Neural cell (in vitro differentiated cells): ENCODE measurements around the gene COTL1. TPM values are rescaled to one million over a fixed set of nuclear protein-coding genes. Genes with fewer than 3 reads are reported as not detected.

Experiments
- H2AFZ ChIP-seq: fragments of 200-600, 300-800 bp; sonication (generic), shearing (Covaris generic); 2 replicates; pipeline ENCODE4 v1.6.0; 2014; ENCODE audit warnings: low read depth, mild to moderate bottlenecking, antibody characterized with exemption, low read length, moderate library complexity
- H3F3A ChIP-seq: fragments of 200-600 bp; shearing (Covaris generic); 2 replicates; pipeline ENCODE4 v1.6.1; 2016; ENCODE audit warnings: mild to moderate bottlenecking, moderate library complexity, mixed read lengths, antibody characterized with exemption, low read length; ENCODE audit not compliant: insufficient read depth, poor library complexity, severe bottlenecking
- H3K27ac ChIP-seq: fragments of 200-600, 300-800 bp; sonication (generic), shearing (Covaris generic); 2 replicates; pipeline ENCODE4 v1.5.1; 2014; ENCODE audit warnings: mild to moderate bottlenecking, low read length, moderate library complexity
- H3K27me3 ChIP-seq: fragments of 300-800, 200-600 bp; sonication (generic), shearing (Covaris generic); 2 replicates; pipeline ENCODE4 v1.6.0; 2014; ENCODE audit warnings: mild to moderate bottlenecking, low read depth, low read length, moderate library complexity; ENCODE audit not compliant: insufficient read depth
- H3K36me3 ChIP-seq: fragments of 300-800, 200-600 bp; sonication (generic), shearing (Covaris generic); 2 replicates; pipeline ENCODE4 v1.5.1; 2014; ENCODE audit warnings: mild to moderate bottlenecking, antibody characterized with exemption, low read length, moderate library complexity; ENCODE audit not compliant: insufficient read depth
- H3K4me2 ChIP-seq: fragments of 300-800, 200-600 bp; sonication (generic), shearing (Covaris generic); 2 replicates; pipeline ENCODE4 v1.6.0; 2014; ENCODE audit warnings: mild to moderate bottlenecking, low read length
- H3K4me3 ChIP-seq: fragments of 300-800, 200-600 bp; sonication (generic), shearing (Covaris generic); 2 replicates; pipeline ENCODE4 v1.5.1; 2014; ENCODE audit warnings: mild to moderate bottlenecking, low read length, moderate library complexity
- H3K79me2 ChIP-seq: fragments of 200-600 bp; shearing (Covaris generic); replicated peaks from 2 replicates; pipeline ENCODE4 v1.6.0; 2014; ENCODE audit warnings: mild to moderate bottlenecking, low read length, moderate library complexity; ENCODE audit not compliant: insufficient read depth
- H3K9ac ChIP-seq: fragments of 300-800, 200-600 bp; sonication (generic), shearing (Covaris generic); 2 replicates; pipeline ENCODE4 v1.6.1; 2016; ENCODE audit warnings: mild to moderate bottlenecking, low read length, mixed read lengths
- H3K9me2 ChIP-seq: fragments of 200-600 bp; shearing (Covaris generic); 2 replicates; pipeline ENCODE4 v1.6.1; 2016; ENCODE audit warnings: mild to moderate bottlenecking, low read length, mixed read lengths; ENCODE audit not compliant: insufficient read depth
- H3K9me3 ChIP-seq: fragments of 200-600, 300-800 bp; sonication (generic), shearing (Covaris generic); 2 replicates; pipeline ENCODE4 v1.6.1; 2016; ENCODE audit warnings: mild to moderate bottlenecking, mixed run types, low read length, moderate library complexity, mixed read lengths
- H4K20me1 ChIP-seq: fragments of 200-600 bp; shearing (Covaris generic); 2 replicates; pipeline ENCODE4 v1.6.1; 2016; ENCODE audit warnings: mild to moderate bottlenecking, mixed run types; ENCODE audit not compliant: insufficient read depth
- EP300 ChIP-seq: fragments of 450-650 bp; conservative IDR thresholded peaks from 2 replicates; pipeline ENCODE4 v1.6.1; 2014; ENCODE audit warnings: antibody characterized with exemption, mild to moderate bottlenecking, moderate library complexity; ENCODE audit not compliant: poor library complexity, severe bottlenecking
- EZH2 ChIP-seq: fragments of 200-600, 300-800 bp; shearing (Covaris generic), sonication (generic); IDR thresholded peaks from 2 replicates; pipeline ENCODE4 v1.6.1; 2014; ENCODE audit warnings: antibody characterized with exemption, low read length, borderline replicate concordance, mild to moderate bottlenecking; ENCODE audit not compliant: insufficient read depth, poor library complexity, severe bottlenecking
- MXI1 ChIP-seq: fragments of 450-650 bp; conservative IDR thresholded peaks from 2 replicates; pipeline ENCODE4 v1.6.1; 2014; ENCODE audit warnings: antibody characterized with exemption, mild to moderate bottlenecking; ENCODE audit not compliant: poor library complexity, severe bottlenecking
- POLR2AphosphoS5 ChIP-seq: IDR thresholded peaks from 2 replicates; pipeline ENCODE4 v1.6.1; 2012
- RAD21 ChIP-seq: fragments of 450-650 bp; conservative IDR thresholded peaks from 2 replicates; pipeline ENCODE4 v1.6.1; 2014; ENCODE audit warnings: antibody characterized with exemption, mild to moderate bottlenecking, moderate library complexity
- SMC3 ChIP-seq: fragments of 450-650 bp; conservative IDR thresholded peaks from 2 replicates; pipeline ENCODE4 v1.6.1; 2014; ENCODE audit warnings: antibody characterized with exemption, mild to moderate bottlenecking, moderate library complexity; ENCODE audit not compliant: poor library complexity
- TAF1 ChIP-seq: IDR thresholded peaks from 2 replicates; pipeline ENCODE4 v1.6.1; 2012; ENCODE audit warnings: low read depth
- polyA plus RNA-seq: library from polyadenylated mRNA; depleted of rRNA; stranded (reverse); fragments of >200 nt; gene quantifications from 2 replicates; pipeline ENCODE4 v1.2.3, GENCODE V29; 2014
- TF ChIP-seq, protein P1 (sequence below): fragments of 450-650 bp; IDR thresholded peaks from 2 replicates; pipeline ENCODE4 v1.5.1; 2014; ENCODE audit warnings: antibody characterized with exemption, mild to moderate bottlenecking, moderate library complexity; ENCODE audit not compliant: poor library complexity, severe bottlenecking
- TF ChIP-seq, protein P2 (sequence below): IDR thresholded peaks from 2 replicates; pipeline ENCODE4 v1.6.1; 2012; ENCODE audit warnings: borderline replicate concordance

COTL1 gene
- polyA plus RNA-seq, 1 donor from 2014 or later: 86.6 TPM

DNA sequence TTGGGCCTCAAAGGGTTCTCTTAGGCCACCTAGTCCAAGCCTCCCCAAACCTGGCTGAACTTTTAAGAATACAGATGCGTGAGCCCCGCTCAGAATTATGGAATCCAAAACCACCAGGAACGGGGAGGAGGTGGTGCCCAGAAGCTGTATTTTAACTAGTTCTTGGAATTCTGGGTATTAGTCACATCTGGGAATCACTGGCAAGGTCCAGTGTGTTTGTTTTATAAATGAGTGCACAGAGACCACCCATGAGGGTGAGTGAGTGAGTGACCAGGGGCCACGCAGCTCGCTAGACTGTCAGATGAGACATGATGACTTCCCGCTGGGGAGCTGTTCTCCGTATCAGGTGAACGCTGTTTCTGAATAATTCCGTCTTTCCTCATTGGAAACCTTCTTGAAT lies 44.6 kb upstream of the COTL1 start:
- no peak overlapping the region for H3K9ac ChIP-seq
- H3F3A ChIP-seq: no peaks in the 10 kb centered on the region
- no peak overlapping the region for H3K4me2 ChIP-seq
- H3K9me2 ChIP-seq: no peaks in the 10 kb centered on the region
- no peaks in the 10 kb centered on the region for H3K36me3 ChIP-seq
- no peaks in the 10 kb centered on the region for H3K79me2 ChIP-seq
- H2AFZ ChIP-seq: no peak overlapping the region
- no peaks in the 10 kb centered on the region for H3K27me3 ChIP-seq
- no peak overlapping the region for H3K27ac ChIP-seq
- no peak overlapping the region for H3K4me3 ChIP-seq
- H4K20me1 ChIP-seq: no peaks in the 10 kb centered on the region
- no peaks in the 10 kb centered on the region for H3K9me3 ChIP-seq
- TF ChIP-seq TAF1 (no peak), POLR2AphosphoS5 (no peak), EP300 (no peak), MXI1 (no peak), RAD21 (no peak), SMC3 (no peak), EZH2 (no peak)
- TF ChIP-seq, protein P1, sequence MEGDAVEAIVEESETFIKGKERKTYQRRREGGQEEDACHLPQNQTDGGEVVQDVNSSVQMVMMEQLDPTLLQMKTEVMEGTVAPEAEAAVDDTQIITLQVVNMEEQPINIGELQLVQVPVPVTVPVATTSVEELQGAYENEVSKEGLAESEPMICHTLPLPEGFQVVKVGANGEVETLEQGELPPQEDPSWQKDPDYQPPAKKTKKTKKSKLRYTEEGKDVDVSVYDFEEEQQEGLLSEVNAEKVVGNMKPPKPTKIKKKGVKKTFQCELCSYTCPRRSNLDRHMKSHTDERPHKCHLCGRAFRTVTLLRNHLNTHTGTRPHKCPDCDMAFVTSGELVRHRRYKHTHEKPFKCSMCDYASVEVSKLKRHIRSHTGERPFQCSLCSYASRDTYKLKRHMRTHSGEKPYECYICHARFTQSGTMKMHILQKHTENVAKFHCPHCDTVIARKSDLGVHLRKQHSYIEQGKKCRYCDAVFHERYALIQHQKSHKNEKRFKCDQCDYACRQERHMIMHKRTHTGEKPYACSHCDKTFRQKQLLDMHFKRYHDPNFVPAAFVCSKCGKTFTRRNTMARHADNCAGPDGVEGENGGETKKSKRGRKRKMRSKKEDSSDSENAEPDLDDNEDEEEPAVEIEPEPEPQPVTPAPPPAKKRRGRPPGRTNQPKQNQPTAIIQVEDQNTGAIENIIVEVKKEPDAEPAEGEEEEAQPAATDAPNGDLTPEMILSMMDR: no peak
- TF ChIP-seq, protein P2, sequence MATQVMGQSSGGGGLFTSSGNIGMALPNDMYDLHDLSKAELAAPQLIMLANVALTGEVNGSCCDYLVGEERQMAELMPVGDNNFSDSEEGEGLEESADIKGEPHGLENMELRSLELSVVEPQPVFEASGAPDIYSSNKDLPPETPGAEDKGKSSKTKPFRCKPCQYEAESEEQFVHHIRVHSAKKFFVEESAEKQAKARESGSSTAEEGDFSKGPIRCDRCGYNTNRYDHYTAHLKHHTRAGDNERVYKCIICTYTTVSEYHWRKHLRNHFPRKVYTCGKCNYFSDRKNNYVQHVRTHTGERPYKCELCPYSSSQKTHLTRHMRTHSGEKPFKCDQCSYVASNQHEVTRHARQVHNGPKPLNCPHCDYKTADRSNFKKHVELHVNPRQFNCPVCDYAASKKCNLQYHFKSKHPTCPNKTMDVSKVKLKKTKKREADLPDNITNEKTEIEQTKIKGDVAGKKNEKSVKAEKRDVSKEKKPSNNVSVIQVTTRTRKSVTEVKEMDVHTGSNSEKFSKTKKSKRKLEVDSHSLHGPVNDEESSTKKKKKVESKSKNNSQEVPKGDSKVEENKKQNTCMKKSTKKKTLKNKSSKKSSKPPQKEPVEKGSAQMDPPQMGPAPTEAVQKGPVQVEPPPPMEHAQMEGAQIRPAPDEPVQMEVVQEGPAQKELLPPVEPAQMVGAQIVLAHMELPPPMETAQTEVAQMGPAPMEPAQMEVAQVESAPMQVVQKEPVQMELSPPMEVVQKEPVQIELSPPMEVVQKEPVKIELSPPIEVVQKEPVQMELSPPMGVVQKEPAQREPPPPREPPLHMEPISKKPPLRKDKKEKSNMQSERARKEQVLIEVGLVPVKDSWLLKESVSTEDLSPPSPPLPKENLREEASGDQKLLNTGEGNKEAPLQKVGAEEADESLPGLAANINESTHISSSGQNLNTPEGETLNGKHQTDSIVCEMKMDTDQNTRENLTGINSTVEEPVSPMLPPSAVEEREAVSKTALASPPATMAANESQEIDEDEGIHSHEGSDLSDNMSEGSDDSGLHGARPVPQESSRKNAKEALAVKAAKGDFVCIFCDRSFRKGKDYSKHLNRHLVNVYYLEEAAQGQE: no peak

DNA sequence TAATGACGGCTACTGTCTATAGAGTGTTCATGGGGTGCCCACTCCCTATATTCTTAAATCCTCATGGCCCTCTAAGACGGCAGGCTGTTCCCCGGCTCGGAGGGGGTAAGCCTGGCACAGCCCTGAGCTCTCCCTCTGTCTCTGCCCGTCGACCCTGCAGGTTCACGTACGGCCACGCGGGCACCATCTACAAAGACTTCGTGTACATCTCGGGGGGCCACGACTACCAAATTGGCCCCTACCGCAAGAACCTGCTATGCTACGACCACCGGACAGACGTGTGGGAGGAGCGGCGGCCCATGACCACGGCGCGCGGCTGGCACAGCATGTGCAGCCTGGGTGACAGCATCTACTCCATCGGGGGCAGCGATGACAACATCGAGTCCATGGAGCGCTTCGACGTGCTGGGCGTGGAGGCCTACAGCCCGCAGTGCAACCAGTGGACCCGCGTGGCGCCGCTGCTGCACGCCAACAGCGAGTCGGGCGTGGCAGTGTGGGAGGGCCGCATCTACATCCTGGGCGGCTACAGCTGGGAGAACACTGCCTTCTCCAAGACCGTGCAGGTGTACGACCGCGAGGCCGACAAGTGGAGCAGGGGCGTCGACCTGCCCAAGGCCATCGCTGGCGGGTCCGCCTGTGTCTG lies 43.7 kb upstream of the COTL1 start:
- H3K9me3 ChIP-seq: no peaks in the 10 kb centered on the region
- no peaks in the 10 kb centered on the region for H3K27me3 ChIP-seq
- H3K9ac ChIP-seq: no peak overlapping the region
- H3K4me2 ChIP-seq: no peak overlapping the region
- no peaks in the 10 kb centered on the region for H3K9me2 ChIP-seq
- H3F3A ChIP-seq: no peaks in the 10 kb centered on the region
- no peaks in the 10 kb centered on the region for H3K36me3 ChIP-seq
- TF ChIP-seq RAD21 (no peak), MXI1 (no peak), POLR2AphosphoS5 (no peak), SMC3 (no peak), EZH2 (no peak), EP300 (no peak), TAF1 (no peak)
- TF ChIP-seq, protein P1: no peak
- TF ChIP-seq, protein P2: no peak
- no peak overlapping the region for H3K4me3 ChIP-seq
- H3K79me2 ChIP-seq: no peaks in the 10 kb centered on the region
- H3K27ac ChIP-seq: no peak overlapping the region
- no peaks in the 10 kb centered on the region for H4K20me1 ChIP-seq
- H2AFZ ChIP-seq: no peak overlapping the region
